HuH-7 (cell line): ENCODE results near the gene F8.
A peak's percentile ranks its signal among the peaks of the same experiment; 100 is the strongest.
"Not testable (repeated sequence)": the region's sequence is repeated elsewhere in the genome, so short reads cannot be mapped to it uniquely, and the experiment has no call there.

Source experiments
- DNase-seq: peaks from one replicate; pipeline ENCODE4 v3.0.0; 2011; ENCODE audit warnings: low spot score

Gene F8

DNA sequence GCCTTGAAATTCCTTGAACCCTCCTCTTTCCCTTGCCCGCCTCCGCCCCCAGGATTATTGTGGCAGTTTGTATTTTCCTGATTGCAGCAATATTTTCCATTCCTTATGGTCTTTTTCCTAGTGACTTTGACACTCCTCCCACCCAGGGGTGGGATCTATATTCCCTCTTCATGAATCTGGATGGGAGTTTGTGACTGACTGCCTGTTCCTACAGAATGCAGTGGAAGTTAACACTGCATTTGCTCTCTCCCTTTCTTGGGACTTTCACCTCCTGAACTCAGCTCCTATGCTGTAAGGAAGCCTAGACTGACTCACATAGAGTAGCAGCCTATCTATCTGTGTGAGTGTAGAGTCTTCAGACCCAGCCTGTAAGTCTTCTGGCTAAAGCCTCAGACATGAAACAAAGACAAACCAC lies 6.4 kb upstream of the F8 start:
- DNase-seq, result no peak

DNA sequence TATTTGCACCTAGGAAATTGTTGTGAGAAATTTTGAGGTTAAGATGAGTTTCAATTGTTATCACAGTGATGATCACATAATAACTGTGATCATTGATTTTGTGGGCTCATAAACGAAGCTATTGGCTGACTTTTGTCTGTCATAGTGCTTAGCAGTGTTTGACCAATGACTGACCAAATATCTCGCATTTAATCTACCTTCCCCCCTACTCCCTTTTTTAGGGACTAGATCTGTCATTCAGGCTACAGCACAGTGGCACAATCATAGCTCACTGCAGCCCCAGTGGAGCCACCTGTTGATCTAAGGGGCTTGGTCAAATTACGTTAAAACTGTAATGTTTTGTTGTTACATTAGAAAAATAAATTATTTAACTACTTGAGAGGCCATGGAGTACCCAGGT lies 5.6 kb upstream of the F8 start:
- DNase-seq, result no peak

DNA sequence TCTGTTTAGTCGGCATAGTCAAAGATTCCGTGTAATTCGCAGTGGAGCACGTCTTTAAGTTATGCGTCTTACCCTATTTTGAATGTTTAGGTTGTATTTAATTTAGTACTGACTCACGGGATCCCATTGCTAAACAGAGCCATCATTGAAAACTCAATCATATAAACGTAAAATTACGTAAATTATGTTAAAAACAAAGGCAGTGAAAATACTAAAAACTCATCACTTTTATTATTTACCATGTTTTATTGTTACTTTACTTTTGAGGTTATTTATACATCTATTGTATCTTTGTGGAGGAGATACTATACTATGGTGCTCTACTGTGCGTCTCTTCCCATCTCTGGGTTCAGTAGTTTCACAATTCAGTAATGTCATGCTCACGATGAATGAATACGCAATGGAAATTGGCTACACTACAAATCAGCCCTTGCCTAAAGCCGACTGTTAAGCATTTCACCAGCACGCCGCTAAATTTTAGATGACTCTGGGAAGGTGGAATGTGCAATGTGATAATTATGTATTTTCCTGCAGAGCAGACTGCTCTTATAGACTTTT lies 5.1 kb upstream of the F8 start:
- no peak for DNase-seq

DNA sequence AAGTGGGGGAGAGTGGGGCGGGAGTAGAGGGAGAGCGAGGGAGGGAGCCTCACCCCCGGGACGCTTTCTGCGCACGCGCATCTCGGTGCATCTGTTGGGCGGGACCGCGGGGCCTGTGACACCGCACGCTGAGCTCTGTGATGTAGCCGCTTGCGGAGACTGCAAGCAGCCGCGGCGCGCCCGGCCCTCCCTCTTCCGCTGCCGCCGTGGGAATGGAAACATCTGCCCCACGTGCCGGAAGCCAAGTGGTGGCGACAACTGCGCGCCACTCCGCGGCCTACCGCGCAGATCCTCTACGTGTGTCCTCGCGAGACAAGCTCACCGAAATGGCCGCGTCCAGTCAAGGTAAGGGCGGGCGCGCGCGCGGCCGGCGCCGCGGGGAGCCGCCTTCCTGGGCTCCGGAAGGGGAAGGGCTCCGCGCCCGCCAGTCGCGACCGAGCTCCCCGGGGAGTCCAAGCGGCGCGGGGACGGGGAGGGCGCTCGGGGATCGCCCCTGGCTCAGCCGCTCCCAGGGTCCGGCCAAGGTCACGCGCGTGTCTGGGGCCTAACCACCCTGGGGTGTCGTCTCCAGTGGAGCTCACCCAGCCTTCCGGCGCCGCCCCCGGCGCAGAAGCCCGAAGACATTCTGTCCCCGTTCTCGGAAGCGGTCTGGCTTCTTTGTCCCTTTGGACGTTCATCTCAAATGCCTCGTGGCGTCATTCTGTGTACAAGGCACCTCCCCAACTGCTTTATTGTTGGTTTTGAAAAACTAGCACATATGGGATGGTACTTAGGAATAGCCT lies 4.4 kb upstream of the F8 start, which contains the start of gene FUNDC2:
Gene FUNDC2, plus strand, starts transcription at position 118 of the 782 bp plus-strand sequence. Its CDS starts 95 bp downstream, at position 213.
- DNase-seq, result peak; percentile 73

DNA sequence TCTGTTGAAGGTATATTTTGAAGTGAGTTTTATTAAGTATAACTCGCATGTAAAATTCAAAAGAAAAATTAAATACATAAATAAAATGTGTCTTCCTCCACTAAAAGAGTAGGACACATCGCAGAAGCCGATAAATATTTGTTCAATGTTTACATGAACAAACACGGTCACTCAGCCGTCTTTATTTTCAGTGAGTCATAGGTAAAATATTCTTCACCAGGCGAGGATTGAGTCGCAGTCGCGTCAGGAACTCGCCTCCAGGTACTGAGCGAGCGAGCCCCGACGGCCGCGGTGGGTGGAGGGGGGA lies 3.9 kb upstream of the F8 start:
- no peak for DNase-seq

DNA sequence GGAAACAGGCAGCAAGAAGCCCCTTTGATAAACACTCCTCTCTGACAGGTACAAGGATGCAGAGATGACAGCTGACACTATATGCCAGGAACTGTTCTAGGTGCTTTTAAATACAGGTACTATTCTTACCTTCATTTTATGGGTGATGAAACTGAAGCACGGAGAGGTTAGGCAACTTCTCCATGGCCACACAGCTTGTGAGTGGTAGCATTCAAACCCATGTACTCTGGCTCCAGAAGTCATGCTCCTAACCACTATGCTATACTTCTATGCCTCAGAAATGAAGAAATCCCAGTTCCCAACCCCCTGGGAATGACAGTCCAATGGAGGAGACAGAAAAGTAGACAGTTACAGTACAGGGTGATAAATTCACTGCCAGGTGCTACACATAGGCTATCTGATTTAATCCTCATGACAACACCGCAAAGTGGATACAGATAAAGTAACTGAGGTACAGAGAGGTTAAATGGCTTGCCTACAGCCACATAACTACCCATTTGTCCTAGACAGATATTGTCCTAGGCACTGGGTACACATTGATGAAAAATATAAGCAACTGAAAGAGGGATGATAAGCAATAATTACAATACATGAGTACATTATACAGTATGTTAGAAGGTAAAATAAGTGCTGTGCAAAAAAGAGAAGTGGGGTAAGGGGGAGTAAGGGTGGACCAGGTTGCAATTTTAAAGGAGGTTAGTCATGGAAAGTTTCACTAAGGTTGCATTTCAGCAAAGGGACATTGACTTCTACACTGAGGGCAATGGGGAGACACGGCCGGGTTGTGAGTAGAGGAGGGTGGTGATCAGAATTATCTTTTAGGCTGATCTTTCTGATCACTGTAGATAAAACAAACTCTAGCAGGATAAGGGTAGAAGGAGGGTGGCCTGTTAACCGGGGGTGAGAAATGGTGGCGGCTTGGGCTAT lies 1.6 kb upstream of the F8 start:
- no peak for DNase-seq

DNA sequence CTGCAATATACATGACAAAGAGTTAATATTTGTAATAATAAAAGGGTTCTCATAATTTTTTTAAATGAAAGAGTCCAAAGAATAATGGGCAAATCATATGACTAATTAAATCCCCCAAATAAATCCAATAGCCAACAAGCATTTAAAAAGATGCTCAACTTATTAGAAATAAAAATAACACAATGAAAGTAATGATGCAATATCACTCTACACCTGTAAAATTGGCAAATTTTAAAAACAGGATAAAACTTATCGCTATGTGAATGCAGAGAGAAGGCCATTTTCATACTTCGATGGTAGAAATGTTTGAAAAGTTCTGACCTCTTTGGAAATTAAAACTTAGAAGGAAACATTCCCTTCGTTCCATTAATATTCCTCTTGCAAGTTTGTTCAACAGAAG lies 1.9 kb downstream of the F8 start:
- no peak for DNase-seq

DNA sequence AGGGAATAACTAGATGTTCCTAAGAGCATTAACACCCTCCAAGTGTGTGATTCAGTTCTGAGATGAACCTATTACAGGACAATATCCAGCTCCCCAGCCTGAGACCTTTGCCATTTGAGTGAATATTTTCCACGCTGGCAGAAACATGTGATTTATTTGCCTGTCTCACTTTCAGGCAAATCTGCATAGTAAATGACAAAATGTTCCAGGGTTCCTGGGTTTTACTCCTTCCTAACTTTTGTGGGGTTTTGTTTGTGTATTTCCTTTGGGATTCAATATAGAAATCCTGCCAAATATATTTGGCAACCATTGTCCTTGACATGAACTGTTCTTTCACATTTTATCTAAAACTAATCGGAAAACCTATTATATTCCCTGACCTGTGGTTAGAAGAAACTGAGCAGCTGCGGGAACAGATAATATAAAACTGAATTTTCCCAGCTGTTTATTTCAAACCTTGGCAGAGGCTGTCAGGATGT lies 12.5 kb downstream of the F8 start:
- no peak for DNase-seq

DNA sequence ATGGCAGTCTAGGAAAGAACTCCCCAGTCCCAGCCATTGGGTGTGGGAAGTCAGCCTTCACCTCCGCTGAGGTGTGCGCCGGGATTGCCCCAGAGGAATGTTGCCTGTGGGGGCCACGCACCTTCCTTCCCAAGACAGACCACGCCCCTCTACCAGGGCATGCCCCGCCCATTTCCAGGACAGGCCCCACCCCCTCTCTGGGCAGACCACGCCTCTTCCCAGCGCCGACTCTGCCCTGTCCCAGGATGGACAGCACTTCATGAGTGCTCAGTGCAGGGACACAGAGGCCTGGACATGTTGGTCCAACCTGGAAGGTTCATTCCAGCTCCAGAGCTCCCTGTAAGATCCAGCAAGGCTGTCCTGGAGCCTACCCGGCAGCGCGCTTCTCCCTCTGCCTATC lies 13.9 kb downstream of the F8 start:
- DNase-seq, result not testable (repeated sequence)

DNA sequence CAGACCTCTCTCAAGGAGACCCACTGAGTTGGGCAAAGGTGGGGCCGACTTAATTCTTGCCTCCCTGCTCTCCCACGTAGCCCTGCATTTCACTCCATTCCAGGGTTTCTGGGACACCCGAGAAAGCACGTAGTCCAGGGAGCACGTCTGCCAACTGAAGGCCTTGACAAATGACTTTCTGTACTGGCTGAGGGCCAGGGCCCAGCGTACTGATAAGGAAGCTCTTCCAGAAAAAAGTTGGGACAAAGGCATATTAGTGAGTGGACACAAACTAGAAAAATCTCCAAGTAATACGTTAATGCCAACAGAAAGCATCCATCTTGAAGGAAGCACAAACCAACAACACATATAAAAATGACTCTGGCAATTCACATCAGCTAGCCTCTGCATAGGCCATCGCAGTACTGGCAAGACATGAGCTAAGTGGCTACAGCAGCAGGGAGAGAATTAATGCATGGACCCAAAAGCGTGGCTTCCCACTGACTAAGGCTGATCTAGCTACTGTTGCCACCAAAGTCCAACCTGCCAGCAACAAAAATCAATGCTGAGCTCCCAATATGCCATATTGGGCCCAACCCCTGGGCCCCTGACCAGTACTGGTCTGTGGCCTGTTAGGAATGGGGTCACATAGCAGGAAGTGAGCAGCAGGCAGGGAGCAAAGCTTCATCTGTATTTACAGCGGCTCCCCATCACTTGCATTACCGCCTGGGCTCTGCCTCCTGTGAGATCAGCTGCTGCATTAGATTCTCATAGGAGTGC lies 15.4 kb downstream of the F8 start:
- DNase-seq, result not testable (repeated sequence)

DNA sequence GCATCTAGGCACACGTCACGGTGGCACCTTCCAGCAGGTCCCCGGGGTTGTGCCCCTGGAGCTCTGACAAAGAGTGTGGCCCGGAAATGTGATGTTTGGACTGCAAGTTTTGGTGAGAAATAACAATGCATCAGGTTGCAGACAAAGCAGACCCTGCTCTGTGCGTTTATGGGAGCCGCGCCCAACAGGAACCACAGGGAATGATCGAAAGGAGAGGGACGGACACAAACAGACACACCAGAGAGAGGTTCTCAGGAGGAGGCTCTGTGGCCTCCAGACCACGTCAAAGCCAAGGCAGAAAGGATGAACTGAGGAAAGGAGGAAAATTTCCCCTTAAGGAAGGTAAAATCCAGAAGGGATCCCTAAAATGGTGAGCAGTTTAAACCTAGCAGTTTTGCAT lies 16.1 kb downstream of the F8 start:
- not testable (repeated sequence) for DNase-seq

DNA sequence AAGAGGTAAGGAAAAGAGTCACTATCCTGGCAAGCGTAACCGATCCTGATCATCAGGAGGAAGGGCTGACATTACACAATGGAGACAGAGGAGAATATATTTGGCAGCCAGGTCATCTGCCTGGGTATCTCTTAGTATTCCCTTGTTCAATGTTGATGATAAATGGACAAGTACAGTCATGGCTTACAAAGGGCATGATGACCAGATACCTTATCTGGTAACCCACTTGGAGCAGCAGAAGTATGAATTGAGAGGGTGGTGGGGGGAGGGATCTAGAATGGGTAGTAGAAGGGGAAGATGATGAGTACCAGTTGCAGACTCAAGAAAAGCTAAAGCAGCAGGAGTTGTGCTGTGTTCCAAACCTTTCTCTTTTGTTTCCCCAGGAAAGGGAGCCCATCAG lies 17.3 kb downstream of the F8 start:
- no peak for DNase-seq

DNA sequence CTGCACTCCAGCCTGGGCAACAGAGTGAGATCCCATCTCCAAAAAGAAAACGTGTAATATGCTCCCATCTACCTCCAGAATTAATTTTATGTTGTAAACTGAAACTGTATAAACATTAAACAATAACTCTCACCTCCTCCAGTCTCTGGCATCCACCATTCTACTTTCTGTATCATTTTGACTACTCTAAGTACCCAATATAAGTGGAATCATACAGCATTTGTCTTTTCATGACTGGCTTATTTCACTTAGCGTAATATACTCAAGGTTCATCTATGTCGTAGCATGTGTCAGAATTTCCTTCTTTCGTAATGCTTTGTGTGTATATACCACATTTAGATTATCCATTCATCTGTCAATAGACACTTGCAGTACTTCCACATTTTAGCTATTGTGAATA lies 20.6 kb downstream of the F8 start:
- no peak for DNase-seq

DNA sequence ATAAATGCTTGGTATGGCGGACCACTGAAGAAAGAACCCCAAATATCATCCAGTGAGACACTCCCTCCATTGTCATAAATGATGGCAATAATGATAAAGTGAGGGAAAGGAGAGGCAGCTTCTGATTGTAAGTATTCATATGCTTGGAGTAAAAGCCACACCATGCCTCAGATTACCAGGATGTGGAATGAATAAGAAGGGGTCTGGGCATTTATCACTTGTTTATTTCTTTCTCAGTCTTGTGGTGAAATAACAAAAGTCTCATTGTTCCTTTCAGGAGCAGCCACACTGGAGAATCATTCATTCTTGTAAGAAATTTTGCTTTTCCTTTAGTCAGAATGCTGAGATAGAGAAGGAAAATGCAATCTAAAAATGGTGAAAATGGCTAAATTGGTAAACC lies 21.7 kb downstream of the F8 start:
- no peak for DNase-seq

DNA sequence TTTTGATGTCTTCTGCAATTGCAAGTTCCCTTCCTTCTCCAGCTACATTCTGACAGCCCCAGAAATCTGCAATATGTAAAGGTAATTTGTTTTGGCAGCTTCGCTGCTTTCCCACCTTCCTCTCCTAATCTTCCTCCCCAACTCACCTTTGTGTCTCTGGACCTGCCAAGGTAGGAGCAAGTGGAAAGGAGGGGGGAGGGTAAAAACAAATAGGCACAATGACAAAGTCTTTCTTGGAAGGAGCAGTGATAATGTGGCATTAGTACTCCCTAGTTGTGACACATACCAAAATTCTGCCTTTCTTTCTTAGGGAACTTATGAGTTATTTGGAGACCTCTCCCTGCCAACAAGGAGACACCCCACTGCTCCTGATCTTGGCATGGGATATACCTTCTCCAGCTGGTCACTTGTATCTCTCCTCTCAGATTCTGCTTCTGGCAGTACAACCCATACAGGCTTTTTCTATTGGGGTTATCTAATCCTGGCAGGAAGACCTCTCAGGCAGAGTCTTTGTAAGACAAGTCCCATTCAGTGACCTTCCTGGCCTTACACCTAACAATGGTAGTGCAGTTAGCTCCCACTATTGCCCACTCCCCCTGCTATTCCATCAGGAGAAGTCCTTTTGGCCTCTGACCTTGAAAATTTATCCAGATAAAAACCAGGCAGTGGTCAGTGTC lies 24.2 kb downstream of the F8 start:
- DNase-seq, result no peak

DNA sequence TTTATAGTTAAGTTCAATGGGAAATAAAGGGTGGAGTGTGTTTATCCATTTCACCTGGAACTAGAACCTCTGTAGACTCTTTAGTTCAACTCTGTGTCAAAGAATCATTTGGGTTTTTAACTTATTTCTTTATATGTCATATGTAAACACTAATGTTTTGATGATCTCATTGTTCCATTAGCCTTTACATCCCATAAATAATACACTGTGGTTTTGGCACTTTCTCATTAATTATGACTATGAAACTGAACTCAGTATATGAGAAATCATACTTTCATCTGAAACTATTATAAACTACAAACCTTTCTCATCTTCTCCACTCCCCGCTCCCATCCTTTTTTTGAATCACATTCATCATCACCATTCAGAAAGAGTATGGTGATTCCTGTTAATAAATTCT lies 31.0 kb downstream of the F8 start:
- no peak for DNase-seq

DNA sequence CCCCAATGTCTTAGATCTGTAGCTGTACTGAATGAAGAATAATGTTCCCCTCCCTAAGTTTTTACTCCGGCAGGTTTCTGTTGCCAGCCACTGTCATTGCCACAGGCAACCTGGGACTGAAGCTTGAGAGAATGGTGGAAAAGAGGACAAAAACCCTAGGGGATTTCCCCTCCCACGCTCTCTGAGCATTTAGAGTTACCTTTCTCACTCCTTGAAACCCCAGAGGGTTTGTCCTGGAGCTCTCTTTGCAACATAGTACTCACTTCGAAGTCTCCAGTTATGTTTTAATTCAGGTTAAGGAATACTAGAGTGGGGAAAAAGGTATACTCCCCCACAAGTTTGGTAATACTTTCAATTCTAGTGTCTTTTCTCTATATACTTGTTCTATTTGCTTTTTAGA lies 31.5 kb downstream of the F8 start:
- DNase-seq, result no peak

DNA sequence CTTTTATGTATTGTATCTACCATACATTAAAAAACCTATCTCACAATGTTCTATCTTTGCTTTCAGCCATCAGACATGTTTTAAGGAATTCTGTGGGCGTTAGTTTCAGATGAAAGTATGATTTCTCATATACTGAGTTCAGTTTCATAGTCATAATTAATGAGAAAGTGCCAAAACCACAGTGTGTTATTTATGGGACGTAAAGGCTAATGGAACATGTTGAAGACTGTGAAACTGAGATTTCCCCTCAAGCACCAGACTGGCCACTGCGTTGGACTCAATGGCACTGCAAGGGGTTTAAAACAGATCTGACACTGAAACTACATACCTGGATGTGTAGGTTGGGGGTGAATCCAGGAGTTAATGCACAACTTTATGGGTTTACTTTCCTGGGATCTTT lies 32.0 kb downstream of the F8 start:
- DNase-seq, result no peak

DNA sequence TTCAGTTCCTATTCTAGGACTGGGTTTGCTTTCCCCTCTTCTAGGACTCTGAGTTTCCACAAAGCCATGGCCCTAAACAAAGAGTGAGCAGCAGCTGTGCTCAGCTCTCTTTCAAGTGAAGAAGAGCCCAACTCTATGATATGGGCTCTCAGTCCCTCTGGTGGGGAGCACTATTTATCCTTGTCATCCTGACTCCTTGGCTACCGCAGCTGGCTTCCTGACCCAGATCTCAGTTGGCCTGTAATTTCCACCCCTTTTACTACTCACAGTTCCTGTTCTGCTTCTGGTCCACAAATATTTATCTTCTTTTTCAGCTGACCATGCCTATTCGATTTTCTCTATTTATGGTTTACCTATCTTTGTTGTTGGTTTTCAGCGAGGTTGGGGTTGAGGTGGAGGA lies 33.8 kb downstream of the F8 start:
- no peak for DNase-seq

DNA sequence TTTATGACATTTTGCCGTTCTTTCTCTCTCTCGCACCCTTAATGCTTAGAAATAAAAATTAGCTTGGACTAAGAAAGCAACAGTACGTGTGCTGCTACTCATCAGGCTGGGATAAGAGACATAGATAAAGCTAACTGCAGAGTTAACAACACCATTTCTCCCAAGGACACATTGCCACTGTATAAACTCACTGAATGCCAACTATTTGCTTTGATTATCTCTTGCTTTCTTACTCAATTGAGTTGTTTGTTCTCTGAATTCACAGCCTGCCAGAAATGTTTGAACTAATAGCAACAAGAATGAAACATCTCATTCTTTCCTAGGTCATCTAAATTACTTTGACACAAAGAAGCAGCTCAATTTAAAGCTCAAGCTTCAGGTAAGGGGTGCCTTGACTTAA lies 34.6 kb downstream of the F8 start:
- peak; percentile 3 for DNase-seq

DNA sequence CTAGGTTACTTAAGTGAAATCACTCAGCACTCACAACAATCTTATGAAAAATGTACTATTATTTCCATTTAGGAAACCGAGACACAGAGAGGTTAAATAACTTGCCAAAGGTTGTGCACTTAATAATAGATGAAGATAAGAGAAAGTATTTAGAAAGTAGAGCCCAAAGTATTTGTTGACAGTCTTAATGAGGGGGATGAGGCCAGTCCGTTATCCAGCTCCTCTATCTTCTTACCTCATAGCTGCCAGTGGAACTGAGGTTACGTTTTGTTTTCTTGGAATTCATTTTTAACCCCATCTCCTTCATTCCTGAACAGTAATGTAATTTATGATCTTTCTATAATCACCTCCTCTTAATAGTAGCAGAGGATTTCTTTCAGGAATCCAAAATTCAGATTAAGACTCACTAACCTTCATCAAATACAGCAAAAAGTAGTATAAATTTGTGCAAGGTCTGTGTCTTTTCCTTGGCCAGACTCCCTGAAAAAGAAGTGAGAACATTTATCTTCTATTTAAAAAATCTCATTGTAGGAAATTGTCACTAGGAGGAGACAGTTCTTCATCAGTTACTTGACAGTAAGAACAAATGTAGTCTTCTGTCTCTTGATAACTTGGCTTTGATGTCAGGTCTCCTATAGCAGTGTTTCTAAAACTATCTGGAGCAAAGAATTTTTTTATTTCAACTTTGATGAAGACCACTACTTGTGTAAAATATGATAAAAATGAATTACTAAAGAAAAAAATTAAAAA lies 35.5 kb downstream of the F8 start:
- DNase-seq, result no peak
